Measurements from ENCODE around the gene GMPR2.

Gene GMPR2

GRCh38 chr14:24271134-24271833 lies 38.6 kb downstream of the GMPR2 start, which contains the start of gene RABGGTA:
RABGGTA (minus strand) TSS chr14:24271597; CDS start chr14:24271115, 482 bp downstream.
- H3K36me3 ChIP-seq (ENCODE audit: control insufficient read depth in 1 of 2, insufficient read depth in 2 of 2, low read depth in 1 of 2, low read length in 2 of 2), result peaks cover 40 to 41% of the 10 kb centered on the region in 2 experiments

DNA sequence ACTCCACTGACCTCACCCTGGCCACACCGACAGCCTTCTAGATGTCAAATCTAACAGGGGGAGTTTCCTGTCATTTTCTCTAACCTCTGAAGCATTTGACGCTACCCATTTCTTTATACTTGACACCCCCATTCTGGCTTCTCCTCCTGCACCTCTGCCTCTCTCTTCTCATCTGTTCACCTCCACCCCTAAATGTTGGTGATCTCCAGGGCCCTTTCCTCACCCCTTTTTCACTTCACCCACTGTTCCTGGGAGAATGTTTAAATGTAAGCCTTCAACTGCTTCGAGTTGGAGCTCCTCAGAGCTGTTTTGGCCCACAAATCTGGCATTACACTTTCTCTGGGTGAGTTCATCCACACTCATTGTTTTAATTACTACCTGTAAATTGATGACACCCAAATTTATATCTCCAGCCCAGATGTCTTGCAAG lies 39.1 kb downstream of the GMPR2 start:
- H3K18ac ChIP-seq (ENCODE audit: low read depth in 1 of 2, low read length in 2 of 2), result peak overlapping the region in 1 of 2 experiments; percentile 89
- no peaks in the 10 kb centered on the region for H3K27me3 ChIP-seq (ENCODE audit: control insufficient read depth in 1 of 2, insufficient read depth in 1 of 2, low read length in 2 of 2)
- H3K9ac ChIP-seq (ENCODE audit: low read length), result peak overlapping the region; percentile 100
- H3K14ac ChIP-seq (ENCODE audit: low read length in 2 of 2), result no peak overlapping the region
- no peak overlapping the region for H3K23ac ChIP-seq (ENCODE audit: low read length in 2 of 2)
- peak overlapping the region in 1 of 2 experiments; percentile 22 for H3K4ac ChIP-seq (ENCODE audit: low read depth in 1 of 2, low read length in 2 of 2)
- H3K4me2 ChIP-seq (ENCODE audit: low read length, poor library complexity, severe bottlenecking), result peak overlapping the region; percentile 88
- no peak overlapping the region for H2BK12ac ChIP-seq (ENCODE audit: low read length in 2 of 2)
- peak overlapping the region; percentile 84 to 98 for H3K4me3 ChIP-seq (ENCODE audit: insufficient read depth in 1 of 2, low read depth in 1 of 2, low read length in 2 of 2)
- peak overlapping the region; percentile 100 for H4K8ac ChIP-seq (ENCODE audit: low read length)
- no peak overlapping the region for H2BK5ac ChIP-seq (ENCODE audit: low read depth, low read length, poor library complexity, severe bottlenecking)
- H3K4me1 ChIP-seq (ENCODE audit: control insufficient read depth, insufficient read depth, low read depth, low read length), result peaks cover 6% of the 10 kb centered on the region
- no peak overlapping the region for H3K27ac ChIP-seq (ENCODE audit: low read length, poor library complexity, severe bottlenecking)
- no peak overlapping the region for H2BK15ac ChIP-seq (ENCODE audit: low read depth, poor library complexity, severe bottlenecking)
- H3K9me3 ChIP-seq (ENCODE audit: control insufficient read depth, low read length), result no peaks in the 10 kb centered on the region
- no peak overlapping the region for H2BK120ac ChIP-seq (ENCODE audit: low read depth, low read length)
- DNase-seq, result no peak
- H2AFZ ChIP-seq (ENCODE audit: low read depth, low read length), result peak overlapping the region; percentile 72
- peaks cover 38% of the 10 kb centered on the region for H3K79me1 ChIP-seq (replicated peaks; ENCODE audit: low read length, poor library complexity, severe bottlenecking)
- WGBS, result 14% methylated on average over 3 of the region's 3 CpGs
- H4K91ac ChIP-seq (ENCODE audit: low read length), result peak overlapping the region; percentile 77
- H3K36me3 ChIP-seq (ENCODE audit: control insufficient read depth in 1 of 2, insufficient read depth in 2 of 2, low read depth in 1 of 2, low read length in 2 of 2), result peaks cover 34 to 35% of the 10 kb centered on the region in 2 experiments
- H2AK5ac ChIP-seq (ENCODE audit: low read length, severe bottlenecking), result no peak overlapping the region

More at GRCh38 chr14:24271134-24271833, 38.6 kb downstream of the GMPR2 start, which contains the start of gene RABGGTA:
- 0% methylated on average over 46 of the region's 61 CpGs for WGBS
- H3K4me2 ChIP-seq (ENCODE audit: low read length, poor library complexity, severe bottlenecking), result peak within 1 kb of the TSS; percentile 88
- peak within 1 kb of the TSS in 1 of 2 experiments; percentile 95 for H3K14ac ChIP-seq (ENCODE audit: low read length in 2 of 2)
- H2BK15ac ChIP-seq (ENCODE audit: low read depth, poor library complexity, severe bottlenecking), result peak within 1 kb of the TSS; percentile 91
- peak within 1 kb of the TSS; percentile 84 to 98 for H3K4me3 ChIP-seq (ENCODE audit: insufficient read depth in 1 of 2, low read depth in 1 of 2, low read length in 2 of 2)
- H3K9me3 ChIP-seq (ENCODE audit: control insufficient read depth, low read length), result no peaks in the 10 kb centered on the region
- H3K9ac ChIP-seq (ENCODE audit: low read length), result peak within 1 kb of the TSS; percentile 100
- H2AK5ac ChIP-seq (ENCODE audit: low read length, severe bottlenecking), result no peak within 1 kb of the TSS
- H3K4me1 ChIP-seq (ENCODE audit: control insufficient read depth, insufficient read depth, low read depth, low read length), result peaks cover 8% of the 10 kb centered on the region
- peak within 1 kb of the TSS; percentile 97 for H2BK120ac ChIP-seq (ENCODE audit: low read depth, low read length)
- peak; percentile 85 for DNase-seq
- H3K23ac ChIP-seq (ENCODE audit: low read length in 2 of 2), result peak within 1 kb of the TSS in 1 of 2 experiments; percentile 77
- peak within 1 kb of the TSS; percentile 90 for H3K27ac ChIP-seq (ENCODE audit: low read length, poor library complexity, severe bottlenecking)
- no peaks in the 10 kb centered on the region for H3K27me3 ChIP-seq (ENCODE audit: control insufficient read depth in 1 of 2, insufficient read depth in 1 of 2, low read length in 2 of 2)
- peak within 1 kb of the TSS in 1 of 2 experiments; percentile 10 for H2BK12ac ChIP-seq (ENCODE audit: low read length in 2 of 2)
- H3K4ac ChIP-seq (ENCODE audit: low read depth in 1 of 2, low read length in 2 of 2), result peak within 1 kb of the TSS; percentile 89 to 93
- H3K79me1 ChIP-seq (replicated peaks; ENCODE audit: low read length, poor library complexity, severe bottlenecking), result peaks cover 35% of the 10 kb centered on the region
- peak within 1 kb of the TSS; percentile 91 for H2AFZ ChIP-seq (ENCODE audit: low read depth, low read length)
- H3K18ac ChIP-seq (ENCODE audit: low read depth in 1 of 2, low read length in 2 of 2), result peak within 1 kb of the TSS; percentile 97 to 98
- H2BK5ac ChIP-seq (ENCODE audit: low read depth, low read length, poor library complexity, severe bottlenecking), result peak within 1 kb of the TSS; percentile 89
- peak within 1 kb of the TSS; percentile 100 for H4K8ac ChIP-seq (ENCODE audit: low read length)
- peak within 1 kb of the TSS; percentile 97 for H4K91ac ChIP-seq (ENCODE audit: low read length)

GRCh38 chr14:24272467-24272866 lies 39.7 kb downstream of the GMPR2 start:
- no peak overlapping the region for H3K9ac ChIP-seq (ENCODE audit: low read length)
- peaks cover 42% of the 10 kb centered on the region for H3K79me1 ChIP-seq (replicated peaks; ENCODE audit: low read length, poor library complexity, severe bottlenecking)
- no peak overlapping the region for H2BK5ac ChIP-seq (ENCODE audit: low read depth, low read length, poor library complexity, severe bottlenecking)
- no peaks in the 10 kb centered on the region for H3K27me3 ChIP-seq (ENCODE audit: control insufficient read depth in 1 of 2, insufficient read depth in 1 of 2, low read length in 2 of 2)
- H2AK5ac ChIP-seq (ENCODE audit: low read length, severe bottlenecking), result no peak overlapping the region
- H2BK120ac ChIP-seq (ENCODE audit: low read depth, low read length), result no peak overlapping the region
- H4K91ac ChIP-seq (ENCODE audit: low read length), result no peak overlapping the region
- H3K9me3 ChIP-seq (ENCODE audit: control insufficient read depth, low read length), result no peaks in the 10 kb centered on the region
- DNase-seq, result no peak
- no peak overlapping the region for H4K8ac ChIP-seq (ENCODE audit: low read length)
- H3K14ac ChIP-seq (ENCODE audit: low read length in 2 of 2), result no peak overlapping the region
- no peak overlapping the region for H3K4me2 ChIP-seq (ENCODE audit: low read length, poor library complexity, severe bottlenecking)
- H3K4ac ChIP-seq (ENCODE audit: low read depth in 1 of 2, low read length in 2 of 2), result no peak overlapping the region
- H3K27ac ChIP-seq (ENCODE audit: low read length, poor library complexity, severe bottlenecking), result no peak overlapping the region
- no peak overlapping the region for H2BK15ac ChIP-seq (ENCODE audit: low read depth, poor library complexity, severe bottlenecking)
- no peak overlapping the region for H3K18ac ChIP-seq (ENCODE audit: low read depth in 1 of 2, low read length in 2 of 2)
- H2BK12ac ChIP-seq (ENCODE audit: low read length in 2 of 2), result no peak overlapping the region
- H3K36me3 ChIP-seq (ENCODE audit: control insufficient read depth in 1 of 2, insufficient read depth in 2 of 2, low read depth in 1 of 2, low read length in 2 of 2), result peaks cover 28 to 29% of the 10 kb centered on the region in 2 experiments
- no peak overlapping the region for H2AFZ ChIP-seq (ENCODE audit: low read depth, low read length)
- H3K23ac ChIP-seq (ENCODE audit: low read length in 2 of 2), result no peak overlapping the region
- WGBS, result 97% methylated on average over 2 of the region's 2 CpGs
- no peak overlapping the region for H3K4me3 ChIP-seq (ENCODE audit: insufficient read depth in 1 of 2, low read depth in 1 of 2, low read length in 2 of 2)
- H3K4me1 ChIP-seq (ENCODE audit: control insufficient read depth, insufficient read depth, low read depth, low read length), result peaks cover 6% of the 10 kb centered on the region

DNA sequence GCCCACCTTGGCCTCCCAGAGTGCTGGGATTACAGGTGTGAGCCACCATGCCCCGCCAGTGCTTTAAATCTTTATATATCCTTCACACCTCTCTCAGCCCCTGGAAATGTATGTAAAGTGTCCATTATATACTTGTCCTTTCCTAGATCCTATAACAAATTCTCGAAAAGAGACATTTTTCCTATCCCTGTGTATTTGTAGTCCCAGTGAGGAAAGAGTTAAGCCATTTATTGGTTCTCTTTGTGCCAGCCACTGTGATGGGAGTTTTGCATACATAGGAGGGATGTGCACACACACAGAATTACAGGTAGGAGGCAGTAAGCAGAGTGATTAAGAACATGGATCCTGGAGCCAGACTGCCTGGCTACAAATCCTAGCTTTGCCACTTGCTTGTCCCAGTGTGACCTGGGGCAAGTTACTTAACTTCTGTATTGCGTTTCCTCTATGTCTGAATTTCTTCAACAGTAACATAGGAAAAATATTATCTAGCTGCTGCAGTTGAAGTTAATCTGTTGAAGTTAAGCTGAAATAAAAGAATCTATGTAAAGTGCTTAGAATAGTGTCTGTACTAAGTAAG lies 40.8 kb downstream of the GMPR2 start:
- no peak overlapping the region for H3K4ac ChIP-seq (ENCODE audit: low read depth in 1 of 2, low read length in 2 of 2)
- H3K9ac ChIP-seq (ENCODE audit: low read length), result no peak overlapping the region
- H3K27ac ChIP-seq (ENCODE audit: low read length, poor library complexity, severe bottlenecking), result no peak overlapping the region
- DNase-seq, result no peak
- H2AK5ac ChIP-seq (ENCODE audit: low read length, severe bottlenecking), result no peak overlapping the region
- peaks cover 18 to 19% of the 10 kb centered on the region in 2 experiments for H3K36me3 ChIP-seq (ENCODE audit: control insufficient read depth in 1 of 2, insufficient read depth in 2 of 2, low read depth in 1 of 2, low read length in 2 of 2)
- peaks cover 6% of the 10 kb centered on the region for H3K4me1 ChIP-seq (ENCODE audit: control insufficient read depth, insufficient read depth, low read depth, low read length)
- H2AFZ ChIP-seq (ENCODE audit: low read depth, low read length), result no peak overlapping the region
- no peak overlapping the region for H3K4me2 ChIP-seq (ENCODE audit: low read length, poor library complexity, severe bottlenecking)
- H3K9me3 ChIP-seq (ENCODE audit: control insufficient read depth, low read length), result no peaks in the 10 kb centered on the region
- no peak overlapping the region for H2BK5ac ChIP-seq (ENCODE audit: low read depth, low read length, poor library complexity, severe bottlenecking)
- no peak overlapping the region for H4K8ac ChIP-seq (ENCODE audit: low read length)
- H2BK120ac ChIP-seq (ENCODE audit: low read depth, low read length), result no peak overlapping the region
- no peaks in the 10 kb centered on the region for H3K27me3 ChIP-seq (ENCODE audit: control insufficient read depth in 1 of 2, insufficient read depth in 1 of 2, low read length in 2 of 2)
- H3K23ac ChIP-seq (ENCODE audit: low read length in 2 of 2), result no peak overlapping the region
- no peak overlapping the region for H4K91ac ChIP-seq (ENCODE audit: low read length)
- no peak overlapping the region for H2BK15ac ChIP-seq (ENCODE audit: low read depth, poor library complexity, severe bottlenecking)
- H3K79me1 ChIP-seq (replicated peaks; ENCODE audit: low read length, poor library complexity, severe bottlenecking), result peaks cover 44% of the 10 kb centered on the region
- 100% methylated on average over 2 of the region's 3 CpGs for WGBS
- H2BK12ac ChIP-seq (ENCODE audit: low read length in 2 of 2), result no peak overlapping the region
- H3K18ac ChIP-seq (ENCODE audit: low read depth in 1 of 2, low read length in 2 of 2), result no peak overlapping the region
- H3K4me3 ChIP-seq (ENCODE audit: insufficient read depth in 1 of 2, low read depth in 1 of 2, low read length in 2 of 2), result no peak overlapping the region
- H3K14ac ChIP-seq (ENCODE audit: low read length in 2 of 2), result no peak overlapping the region

All from mesenchymal stem cell (in vitro differentiated cells and primary cell).